Fibroblast of skin of abdomen (primary cell): Measurements from ENCODE around the gene TEX22.

Experiments
- DNase-seq: peaks from one replicate; pipeline ENCODE4 v3.0.0-alpha.2; 2013

TEX22 gene

DNA sequence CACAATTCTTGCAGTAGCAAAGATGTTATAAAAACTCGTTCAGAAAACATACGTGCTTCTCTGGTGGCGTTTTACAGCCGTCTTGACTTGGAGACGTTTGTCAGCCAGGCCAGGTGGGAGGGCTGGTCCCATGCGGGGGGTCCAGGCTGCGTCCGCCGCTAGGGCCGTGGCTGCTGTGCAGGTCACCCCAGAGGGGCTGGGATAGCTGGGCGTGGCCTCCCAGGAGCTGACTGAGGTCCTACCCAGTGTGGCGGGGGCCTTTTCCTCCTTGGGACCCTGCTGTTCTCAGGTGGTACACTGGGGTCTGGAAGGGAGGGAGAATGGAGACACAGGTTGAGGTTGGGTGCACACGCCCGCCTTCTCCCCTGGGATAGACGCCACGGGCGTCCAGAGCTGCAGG is 46.5 kb downstream of the TEX22 start:
- DNase-seq = no peak

DNA sequence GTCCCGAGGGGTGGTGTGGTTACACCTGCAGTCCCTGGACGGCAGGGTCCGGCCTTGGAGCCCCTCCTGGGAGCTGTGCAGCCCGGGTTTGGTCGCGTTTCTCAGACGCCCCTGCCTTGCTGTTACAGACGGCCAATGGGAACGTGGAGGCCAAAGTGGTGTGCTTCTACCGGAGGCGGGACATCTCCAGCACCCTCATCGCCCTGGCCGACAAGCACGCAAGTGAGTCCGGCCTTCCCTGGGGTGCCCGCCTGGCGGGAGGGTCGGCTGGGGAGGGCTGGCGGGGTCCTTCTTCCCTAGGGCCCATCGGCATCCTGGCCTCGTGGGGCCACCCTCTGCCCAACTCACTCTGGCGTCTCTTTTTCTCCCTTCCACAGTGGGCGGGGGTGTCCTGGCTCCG is 47.0 kb downstream of the TEX22 start:
- DNase-seq = no peak

DNA sequence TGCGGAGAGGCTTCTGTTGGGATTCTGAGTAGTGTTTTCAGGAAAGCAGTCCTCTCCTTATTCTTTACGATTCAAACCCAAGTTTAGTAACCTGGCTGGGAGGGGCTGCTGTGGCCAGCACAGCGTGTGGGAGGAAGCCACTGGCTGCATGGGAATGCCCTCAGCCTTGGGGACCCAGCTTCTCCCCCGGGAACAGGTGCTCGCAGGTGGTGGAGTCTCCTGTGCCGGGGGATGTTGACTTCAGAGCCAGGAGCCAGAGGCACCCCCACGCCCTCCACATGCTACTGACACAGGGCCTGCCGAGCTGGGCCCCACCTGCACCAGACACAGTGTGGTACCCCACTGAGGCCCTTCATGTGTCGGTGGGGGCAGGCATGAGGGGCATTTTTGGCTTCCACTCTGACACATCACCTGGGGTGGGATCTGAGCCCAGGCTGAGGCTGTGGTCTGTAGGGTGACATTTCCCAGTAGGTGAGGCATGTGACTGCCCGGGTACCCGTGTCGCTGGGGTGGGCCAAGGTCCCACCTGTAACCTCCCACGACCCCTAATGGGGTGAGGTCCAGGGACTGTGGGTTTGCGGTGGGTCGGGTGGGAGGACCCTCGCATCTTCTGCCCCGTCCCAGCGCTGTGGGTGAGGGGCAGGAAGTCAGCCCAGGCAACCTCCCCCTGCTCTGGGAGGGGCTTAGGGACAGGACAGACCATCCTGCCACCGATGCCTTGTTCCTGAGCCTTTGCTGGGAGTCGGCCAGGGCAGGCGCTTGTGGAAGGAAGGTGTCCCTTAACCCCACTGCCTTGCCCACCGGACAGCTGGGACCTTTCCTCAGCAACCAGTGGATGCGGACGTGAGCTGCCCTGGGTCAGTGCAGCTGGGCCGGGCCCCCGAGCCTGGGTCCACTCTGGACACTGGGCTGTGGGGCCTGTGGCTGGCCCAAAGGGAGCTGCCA is 47.8 kb downstream of the TEX22 start:
- DNase-seq = no peak

DNA sequence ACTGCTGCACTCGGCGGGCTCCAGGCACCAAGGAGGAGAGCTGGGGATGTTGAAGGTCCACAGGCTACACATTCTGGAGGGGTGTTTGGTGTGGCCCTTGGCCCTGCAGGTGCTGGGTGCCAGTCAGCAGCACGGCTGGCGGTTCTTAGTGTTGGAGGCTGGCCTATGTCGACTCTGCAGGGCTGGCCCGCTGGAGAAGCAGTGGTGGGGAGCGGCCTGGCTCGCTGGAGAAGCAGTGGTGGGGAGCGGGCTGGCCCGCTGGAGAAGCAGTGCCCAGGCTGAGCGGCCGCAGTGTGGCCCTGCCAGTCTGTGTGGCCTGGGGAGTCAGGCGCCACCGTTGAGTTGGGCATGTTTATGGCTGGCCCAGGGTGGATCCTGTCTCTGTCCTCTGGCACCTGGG is 48.6 kb downstream of the TEX22 start:
- no peak for DNase-seq

DNA sequence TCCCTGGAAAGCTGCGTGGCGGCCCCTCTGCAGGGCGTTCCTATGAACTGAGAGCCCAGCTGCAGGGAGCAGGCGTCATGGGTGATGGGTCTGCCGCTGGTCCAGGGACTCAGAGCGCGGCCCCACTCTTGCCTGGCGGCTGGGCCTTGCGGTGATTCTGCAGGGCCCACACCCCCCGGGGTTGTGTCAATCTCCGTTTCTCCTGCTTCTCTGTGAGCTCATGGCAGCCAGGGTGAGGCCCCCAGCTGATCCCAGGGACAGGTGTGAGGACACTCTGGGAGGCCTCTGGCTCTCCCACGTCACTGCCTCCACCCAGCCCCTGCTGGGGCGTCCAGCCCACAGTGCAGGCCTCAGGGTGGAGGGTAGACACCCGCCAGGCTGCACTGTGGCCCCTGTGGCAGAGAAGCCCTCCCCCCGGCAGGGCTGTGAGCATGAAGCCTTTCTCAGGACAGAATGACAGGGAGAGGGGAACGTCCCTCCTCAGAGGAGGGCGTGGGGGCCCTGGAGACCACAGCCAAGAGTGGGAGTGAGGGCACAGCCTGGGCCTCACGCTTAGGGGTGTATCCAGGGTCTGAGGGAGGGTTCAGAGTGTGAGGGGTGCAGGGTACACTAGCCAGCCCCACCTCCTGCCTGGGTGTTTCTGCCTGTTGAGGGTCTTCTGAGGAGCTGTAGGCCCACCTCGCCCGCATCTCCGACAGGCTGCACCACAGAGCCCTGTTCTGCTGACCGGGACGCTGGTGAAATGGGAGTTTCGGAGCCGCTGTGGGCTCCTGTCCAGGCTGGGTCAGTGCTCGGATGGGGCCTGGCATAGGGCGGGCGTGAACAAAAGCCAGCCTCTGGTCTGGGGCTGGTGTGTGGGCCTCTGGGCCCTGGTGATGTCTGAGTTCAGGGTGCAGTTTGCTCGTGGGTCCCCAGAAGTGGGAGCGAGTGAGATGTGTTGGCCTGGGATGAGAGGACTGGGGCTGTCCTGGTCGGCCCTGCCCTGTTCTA is 49.6 kb downstream of the TEX22 start:
- DNase-seq = no peak

DNA sequence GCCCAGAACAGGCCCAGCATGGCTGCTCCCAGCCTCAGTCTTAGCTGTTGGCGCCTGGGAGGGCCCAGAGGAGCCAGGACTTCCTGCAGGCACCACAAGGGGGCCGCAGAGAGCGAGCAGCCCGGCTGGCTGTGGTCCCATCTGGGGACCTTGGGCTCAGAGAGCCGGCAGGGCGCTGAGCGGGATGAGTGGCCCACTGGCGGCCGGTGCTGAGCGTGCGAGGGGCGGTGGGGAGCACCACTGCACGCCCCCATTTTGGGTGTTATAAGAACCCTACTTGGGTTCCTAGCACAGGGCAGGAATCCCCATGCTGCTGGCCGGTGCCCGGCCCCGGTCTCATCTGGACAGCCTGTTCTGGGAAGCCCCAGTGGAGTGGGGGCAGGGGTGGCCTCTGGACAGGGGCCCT is 50.4 kb downstream of the TEX22 start:
- DNase-seq = peak; percentile 40

DNA sequence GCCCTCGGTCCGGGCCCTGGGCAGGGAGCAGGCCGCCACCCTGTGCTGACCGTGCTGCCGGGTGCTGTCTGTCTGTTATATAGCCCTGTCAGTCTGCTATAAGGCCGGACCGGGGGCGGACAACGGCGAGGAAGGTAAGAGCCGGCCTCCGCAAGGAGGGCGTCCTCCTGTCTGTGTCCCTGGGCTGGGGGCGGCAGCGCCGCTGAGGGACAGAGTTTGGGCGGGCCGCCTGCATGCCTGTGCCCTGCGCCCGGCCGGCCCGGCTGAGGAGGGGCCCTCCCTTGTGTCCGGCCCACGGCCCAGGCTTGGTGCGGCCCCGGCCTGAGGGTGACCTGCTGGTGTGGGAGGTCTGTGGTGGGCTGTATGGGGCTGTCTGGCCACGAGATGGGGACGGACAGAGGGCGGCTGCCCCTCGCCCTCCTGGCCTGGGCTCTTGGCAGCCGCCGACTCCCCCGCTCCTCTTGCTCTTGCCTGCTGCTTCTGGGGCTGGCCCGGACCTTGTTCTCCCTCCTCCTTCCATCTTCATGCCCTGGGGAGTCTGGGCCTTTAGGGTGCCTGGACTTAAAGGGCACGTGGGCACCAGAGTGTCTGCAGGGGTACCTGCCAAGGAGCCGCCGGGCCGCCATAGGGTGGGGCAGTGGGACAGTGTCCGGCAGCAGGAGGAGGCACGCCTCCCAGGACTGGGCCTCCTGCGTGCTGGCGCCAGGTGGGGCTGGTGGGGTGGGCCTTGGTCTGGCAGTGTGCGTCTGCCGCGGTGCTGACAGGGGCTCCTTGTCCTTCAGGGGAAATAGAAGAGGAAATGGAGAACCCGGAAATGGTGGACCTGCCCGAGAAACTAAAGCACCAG is 51.2 kb downstream of the TEX22 start:
- no peak for DNase-seq

DNA sequence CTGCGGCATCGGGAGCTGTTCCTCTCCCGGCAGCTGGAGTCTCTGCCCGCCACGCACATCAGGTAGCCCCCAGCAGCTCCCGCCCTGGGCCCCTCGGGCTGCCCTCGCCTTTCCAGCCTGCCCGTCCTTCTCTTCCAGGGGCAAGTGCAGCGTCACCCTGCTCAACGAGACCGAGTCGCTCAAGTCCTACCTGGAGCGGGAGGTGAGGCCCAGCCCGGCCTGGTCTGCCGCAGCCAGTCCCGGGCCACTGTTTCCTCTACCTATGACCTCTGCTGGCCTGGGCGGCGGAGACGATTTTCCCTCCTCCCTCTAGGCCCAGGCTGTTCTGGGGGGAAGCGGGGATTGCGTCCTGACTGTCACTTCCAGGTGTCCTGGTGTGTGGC is 51.8 kb downstream of the TEX22 start:
- no peak for DNase-seq

DNA sequence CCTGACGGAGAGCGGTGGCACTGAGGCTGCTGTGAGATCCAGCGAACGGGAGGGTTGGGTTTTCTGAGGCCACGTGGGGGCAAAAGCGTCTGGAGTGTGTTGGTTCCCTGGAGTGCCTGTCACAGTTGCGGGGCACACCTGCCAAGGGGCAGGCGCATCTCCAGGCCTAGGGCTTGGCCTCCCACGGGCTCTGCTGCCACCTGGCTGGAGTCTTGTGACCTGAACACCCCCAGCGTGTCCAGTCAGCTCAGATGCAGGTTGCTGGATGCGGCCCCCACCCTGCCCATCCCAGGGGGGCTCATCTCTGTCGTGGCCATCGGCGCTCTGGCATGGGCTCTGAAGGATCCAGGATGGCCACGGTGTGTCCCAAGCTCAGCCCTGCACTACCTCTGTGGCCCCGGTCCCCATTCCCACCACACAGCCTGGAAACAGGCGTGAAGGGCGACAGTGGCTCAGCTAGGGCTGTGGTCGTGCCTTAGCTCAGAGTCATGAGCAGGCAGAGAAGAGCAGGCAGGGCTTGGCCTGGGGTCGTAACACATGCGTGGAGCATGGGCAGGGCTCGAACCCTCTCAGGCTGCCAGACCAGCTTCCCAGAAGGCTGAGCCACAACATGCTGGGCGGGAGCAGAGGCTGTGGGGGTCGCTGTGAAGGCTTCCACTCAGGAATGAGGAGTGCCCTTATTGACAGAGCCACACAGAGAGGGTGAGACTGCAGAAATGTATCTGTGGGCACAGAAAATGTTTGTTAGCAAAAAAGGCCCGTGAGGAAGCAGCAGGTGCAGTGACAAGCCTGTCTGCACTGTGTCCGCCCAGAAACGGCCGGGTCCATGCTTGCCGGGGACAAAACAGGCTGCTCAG is 52.8 kb downstream of the TEX22 start:
- DNase-seq = no peak

DNA sequence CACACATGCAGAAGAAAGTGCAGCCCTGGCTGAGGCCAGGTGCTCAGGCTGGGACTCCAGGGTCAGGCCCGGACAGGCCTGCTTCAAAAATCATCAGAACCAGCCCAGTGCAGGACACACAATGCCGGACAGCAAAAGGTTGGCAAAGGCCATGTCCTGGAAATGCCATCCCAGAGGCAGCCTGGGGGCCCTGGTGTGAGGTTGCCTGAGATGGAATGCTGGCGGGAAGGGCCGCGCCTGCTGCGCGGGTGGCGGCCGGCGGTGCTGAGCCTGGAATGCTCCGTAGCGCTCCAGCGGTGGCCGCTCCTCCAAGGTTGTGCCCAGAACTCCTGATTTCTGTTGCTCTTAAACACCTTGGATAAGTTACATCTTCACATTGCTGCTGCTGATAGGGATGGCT is 54.6 kb downstream of the TEX22 start:
- no peak for DNase-seq

DNA sequence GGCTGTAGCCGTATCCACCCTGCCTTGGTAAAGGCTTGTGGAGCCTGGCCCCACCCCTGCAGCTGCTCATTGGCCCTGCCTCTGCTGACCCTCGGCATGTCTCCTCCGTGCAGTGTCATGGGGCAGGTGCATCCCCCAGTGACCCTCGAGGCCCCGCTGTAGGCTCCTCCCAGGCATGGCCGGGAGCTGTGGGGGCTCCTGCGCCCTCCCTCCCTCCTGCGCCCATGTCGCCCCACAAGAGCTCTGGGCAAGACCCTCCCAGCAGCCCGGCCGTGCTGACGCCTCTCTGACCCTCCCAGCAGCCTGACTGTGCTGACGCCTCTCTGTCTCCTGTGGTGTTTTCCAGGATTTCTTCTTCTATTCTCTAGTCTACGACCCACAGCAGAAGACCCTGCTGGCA is 55.5 kb downstream of the TEX22 start:
- DNase-seq = no peak

DNA sequence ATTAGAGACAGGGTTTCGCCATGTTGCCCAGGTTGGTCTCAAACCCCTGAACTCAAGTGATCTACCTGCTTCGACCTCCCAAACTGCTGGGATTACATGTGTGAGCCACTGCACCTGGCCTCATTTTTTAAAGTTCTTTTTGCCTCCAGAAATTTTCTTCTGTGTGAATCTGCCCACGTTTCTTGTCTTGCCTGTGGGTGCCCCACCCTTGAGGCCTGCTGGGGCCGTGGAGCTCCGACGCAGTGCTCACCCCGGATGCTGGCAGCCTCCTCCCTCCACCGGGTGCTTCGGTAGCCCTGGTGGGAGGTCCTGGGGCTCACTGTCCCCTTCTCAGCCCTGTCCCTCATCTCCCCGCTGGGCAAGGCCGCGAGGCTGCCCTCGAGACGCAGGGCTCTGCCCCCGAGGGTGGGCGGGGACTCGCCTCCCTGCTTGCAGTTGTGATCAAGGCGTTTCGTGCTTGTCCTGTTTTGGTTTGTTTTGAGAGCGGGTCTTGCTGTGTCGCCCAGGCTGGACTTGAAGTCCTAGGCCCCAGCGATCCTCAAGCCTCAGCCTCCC is 56.8 kb downstream of the TEX22 start:
- no peak for DNase-seq

DNA sequence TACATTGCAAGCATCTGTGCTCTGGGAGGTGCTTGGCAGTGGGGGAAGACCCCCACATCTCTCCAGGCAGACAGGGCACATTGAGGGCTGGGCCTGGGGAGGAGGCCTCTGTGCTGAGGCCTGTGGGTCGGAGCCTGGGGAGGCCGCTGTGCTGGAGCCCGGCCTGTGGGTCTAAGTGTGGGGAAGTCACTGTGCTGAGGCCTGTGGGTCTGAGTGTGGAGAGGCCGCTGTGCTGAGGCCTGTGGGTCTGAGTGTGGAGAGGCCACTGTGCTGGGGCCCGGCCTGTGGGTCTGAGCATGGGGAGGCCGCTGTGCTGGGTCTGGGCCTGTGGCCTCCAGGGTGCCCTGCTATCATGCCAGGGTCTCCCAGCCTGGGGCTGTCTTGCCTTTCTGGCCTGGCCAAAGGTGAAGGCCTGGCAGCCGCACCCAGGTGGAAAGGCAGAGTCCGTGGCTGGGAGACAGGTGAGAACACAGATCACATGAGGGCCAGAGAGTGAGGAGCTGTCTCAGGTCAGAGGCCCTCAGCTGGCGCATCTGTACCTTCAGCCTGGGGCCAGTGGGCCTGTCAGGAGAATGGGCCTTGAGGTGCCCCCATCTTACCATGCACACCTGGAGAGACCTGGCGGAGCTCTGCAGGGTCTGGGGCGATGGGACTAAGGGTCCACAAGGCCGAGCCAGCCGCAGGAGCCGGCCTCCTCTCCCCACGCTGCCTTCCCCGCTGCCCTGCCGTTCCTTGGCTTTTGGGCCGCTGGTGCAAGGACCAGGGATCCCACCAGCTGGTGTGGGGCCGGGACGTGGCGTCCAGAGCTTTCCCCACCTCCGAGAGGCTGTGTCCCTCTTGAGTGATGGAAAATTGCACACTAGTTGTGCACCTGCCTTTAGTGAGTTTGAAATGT is 57.7 kb downstream of the TEX22 start:
- no peak for DNase-seq

DNA sequence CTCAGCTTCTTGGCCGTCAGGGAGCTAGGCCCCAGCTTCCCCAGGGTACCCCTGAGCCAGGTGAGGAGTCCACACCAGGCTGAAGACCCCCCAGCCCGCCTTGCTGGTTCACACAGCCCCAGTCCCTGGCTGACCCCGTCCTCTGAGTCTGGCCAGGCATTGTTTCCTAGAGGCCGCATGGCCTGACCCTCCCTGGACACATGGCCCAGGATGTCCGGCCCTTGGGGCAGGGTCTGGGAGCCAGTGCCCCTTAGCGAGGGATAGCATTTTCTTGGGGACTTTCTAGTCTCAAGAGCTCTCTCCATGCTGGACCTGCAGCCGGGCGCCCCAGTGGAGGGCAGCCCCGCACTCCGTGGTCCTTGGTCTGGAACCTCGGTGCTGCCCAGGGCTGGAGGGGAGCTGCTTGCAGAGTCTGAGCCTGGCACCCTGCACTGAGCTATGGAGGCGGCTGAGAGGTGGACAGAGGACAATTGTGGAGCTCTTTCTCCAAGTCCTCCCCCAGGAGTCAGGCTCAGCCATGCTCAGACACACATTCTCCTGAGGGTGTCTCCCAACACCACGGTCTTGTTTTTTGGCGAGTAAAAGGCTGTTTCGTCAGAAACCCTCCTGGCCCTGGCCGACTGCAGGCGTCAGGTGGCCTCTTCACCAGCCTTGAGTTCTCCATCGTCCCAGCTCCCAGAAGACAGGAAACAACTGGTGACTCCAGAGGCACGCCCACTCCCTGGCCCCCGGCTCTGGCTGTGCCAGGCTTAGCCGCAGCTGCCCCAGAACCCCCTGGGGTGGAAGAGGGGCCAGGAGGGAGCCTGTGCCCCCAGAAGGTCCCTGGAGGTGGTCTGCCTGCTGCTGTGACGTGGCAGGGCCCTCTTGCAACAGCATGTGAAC is 58.6 kb downstream of the TEX22 start:
- no peak for DNase-seq

DNA sequence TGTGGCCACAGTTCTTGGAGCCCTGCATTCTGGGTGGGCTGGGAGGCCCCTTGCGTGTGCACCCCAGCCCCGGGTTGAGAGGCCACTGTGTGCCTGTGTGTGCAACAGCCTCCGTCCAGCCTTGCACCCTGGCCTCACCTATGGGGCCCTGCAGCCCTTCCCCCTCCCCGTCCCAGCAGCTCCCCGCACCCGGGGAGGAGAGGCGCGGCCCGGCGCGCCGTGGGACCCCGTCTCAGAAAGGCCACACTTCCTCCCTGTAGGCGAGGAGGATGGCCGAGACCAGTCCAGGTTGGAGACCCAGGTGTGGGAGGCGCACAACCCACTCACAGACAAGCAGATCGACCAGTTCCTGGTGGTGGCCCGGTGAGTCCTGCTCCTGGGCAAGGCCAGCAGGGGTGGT is 59.7 kb downstream of the TEX22 start:
- DNase-seq = no peak

DNA sequence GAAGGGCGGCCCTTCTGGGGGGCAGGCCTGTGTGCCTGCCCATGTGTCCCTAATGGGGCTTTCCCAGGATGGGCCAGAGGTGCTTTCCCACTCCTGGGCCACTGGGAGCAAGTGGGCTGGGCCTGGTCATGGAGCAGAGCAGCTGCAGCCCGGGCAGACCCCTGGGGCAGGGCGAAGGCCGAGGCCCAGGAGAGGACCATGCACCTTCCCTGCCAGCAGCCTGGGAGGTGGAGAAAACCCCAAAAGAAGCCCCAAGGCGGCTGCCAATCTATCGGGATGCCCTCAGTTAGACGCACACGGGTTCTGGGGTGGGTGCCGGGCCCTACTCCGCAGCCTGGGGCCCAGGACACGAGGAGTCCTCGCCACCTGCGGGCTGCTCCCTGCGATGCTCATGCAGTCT is 60.2 kb downstream of the TEX22 start:
- DNase-seq = no peak

DNA sequence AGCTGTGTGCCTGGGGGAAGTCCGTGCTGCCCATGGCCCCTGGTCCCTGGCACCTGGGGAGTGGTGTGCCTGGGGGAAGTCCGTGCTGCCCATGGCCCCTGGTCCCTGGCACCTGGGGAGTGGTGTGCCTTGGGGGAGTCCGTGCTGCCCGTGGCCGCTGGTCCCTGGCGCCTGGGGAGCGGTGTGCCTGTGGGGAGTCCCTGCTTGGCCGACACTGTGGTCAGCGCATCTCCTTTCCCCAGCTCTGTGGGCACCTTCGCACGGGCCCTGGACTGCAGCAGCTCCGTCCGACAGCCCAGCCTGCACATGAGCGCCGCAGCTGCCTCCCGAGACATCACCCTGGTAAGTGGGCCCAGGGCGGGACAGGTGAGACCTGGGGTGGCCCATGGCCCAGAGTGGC is 61.8 kb downstream of the TEX22 start:
- DNase-seq = no peak

DNA sequence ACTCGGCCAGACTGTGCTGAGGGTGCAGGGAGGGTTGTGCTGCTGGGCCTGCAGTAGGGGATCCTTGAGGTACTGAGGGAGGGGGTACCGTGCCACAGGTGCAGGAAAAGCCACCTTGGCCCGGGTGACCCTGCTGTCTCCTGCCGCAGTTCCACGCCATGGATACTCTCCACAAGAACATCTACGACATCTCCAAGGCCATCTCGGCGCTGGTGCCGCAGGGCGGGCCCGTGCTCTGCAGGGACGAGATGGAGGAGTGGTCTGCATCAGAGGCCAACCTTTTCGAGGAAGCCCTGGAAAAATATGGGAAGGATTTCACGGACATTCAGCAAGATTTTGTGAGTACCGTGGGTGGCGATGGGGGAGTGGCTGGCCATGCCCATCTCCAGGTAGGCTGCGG is 62.3 kb downstream of the TEX22 start:
- DNase-seq = no peak

DNA sequence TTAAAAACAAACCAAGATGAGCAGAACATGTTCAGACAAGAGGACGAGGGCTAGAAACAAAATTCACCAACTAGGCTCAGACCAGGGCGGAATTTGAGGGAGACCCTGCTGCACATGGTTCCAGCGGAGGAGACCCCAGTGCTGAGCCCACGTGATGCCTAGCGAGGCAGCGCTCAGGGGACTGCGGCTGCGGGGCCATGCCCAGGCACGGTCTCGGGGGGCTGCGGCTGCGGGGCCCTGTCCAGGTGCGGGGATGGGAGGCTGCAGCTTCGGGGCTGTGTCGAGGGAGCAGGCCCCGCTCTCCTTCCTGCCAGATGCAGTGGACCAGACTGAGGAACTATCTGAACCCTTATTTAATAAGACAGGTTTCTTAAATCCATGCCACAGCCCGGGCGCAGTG is 63.6 kb downstream of the TEX22 start:
- DNase-seq = no peak
